NT2/D1 (cell line): ENCODE data around the gene SSTR1.

Experiments
- SUZ12 ChIP-seq: IDR thresholded peaks from 2 replicates; pipeline ENCODE4 v1.6.1; 2011; ENCODE audit not compliant: insufficient read length, insufficient read depth; ENCODE audit errors: extremely low read depth
- YY1 ChIP-seq: IDR thresholded peaks from 2 replicates; pipeline ENCODE4 v1.6.1; 2011; ENCODE audit not compliant: insufficient read length, insufficient read depth
- ZNF274 ChIP-seq: IDR thresholded peaks from 2 replicates; pipeline ENCODE4 v1.6.1; 2011; ENCODE audit warnings: mild to moderate bottlenecking, low read depth, low read length

DNA sequence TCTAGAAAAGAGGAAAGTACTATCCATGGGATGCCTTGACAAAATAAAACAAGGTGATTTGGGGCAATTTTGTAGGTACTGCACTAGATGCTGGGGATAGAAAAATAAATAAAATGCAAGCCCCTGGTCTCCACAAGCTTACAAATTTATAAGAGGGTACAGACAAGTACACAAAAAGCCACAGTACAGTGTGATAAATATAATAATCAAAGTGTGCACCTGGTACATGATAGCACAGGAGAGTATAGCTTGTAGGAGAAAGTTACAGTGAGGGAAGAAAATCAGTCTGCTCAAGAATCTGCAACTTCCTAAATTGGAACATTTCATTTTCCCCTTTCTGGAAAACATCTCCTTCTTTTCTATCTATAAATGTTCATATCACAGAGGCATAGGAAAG is 3.0 kb upstream of the SSTR1 start:
- TF ChIP-seq ZNF274 (no peak), YY1 (no peak), SUZ12 (no peak)
